Activated naive CD8-positive, alpha-beta T cell treated with anti-CD3 and anti-CD28 coated beads for 36 hours (primary cell): Measurements from ENCODE around the gene PCF11. TPM values are rescaled to one million over a fixed set of nuclear protein-coding genes. Genes with fewer than 3 reads are reported as not detected.

Experiments
- DNase-seq: peaks from one replicate; pipeline ENCODE4 v3.0.0; 2021
- H3K27ac Mint-ChIP-seq: one replicate; pipeline ENCODE4 v1.8.0; 2022; ENCODE audit warnings: mild to moderate bottlenecking, moderate library complexity, mixed read lengths
- H3K27me3 Mint-ChIP-seq: one replicate; pipeline ENCODE4 v1.8.0; 2022; ENCODE audit warnings: mild to moderate bottlenecking, mixed read lengths
- H3K36me3 Mint-ChIP-seq: one replicate; pipeline ENCODE4 v1.8.0; 2021; ENCODE audit warnings: mild to moderate bottlenecking, mixed read lengths
- H3K4me1 Mint-ChIP-seq: one replicate; pipeline ENCODE4 v1.8.0; 2021; ENCODE audit warnings: mixed read lengths
- H3K4me3 Mint-ChIP-seq: one replicate; pipeline ENCODE4 v1.8.0; 2022; ENCODE audit warnings: mild to moderate bottlenecking, moderate library complexity, mixed read lengths
- H3K9me3 Mint-ChIP-seq: one replicate; pipeline ENCODE4 v1.8.0; 2022; ENCODE audit warnings: mixed read lengths
- total RNA-seq, 2 experiments: library from RNA; stranded (reverse); gene quantifications; one replicate each; pipeline ENCODE4 v1.2.3, GENCODE V29; 2021

The PCF11 gene, protein sequence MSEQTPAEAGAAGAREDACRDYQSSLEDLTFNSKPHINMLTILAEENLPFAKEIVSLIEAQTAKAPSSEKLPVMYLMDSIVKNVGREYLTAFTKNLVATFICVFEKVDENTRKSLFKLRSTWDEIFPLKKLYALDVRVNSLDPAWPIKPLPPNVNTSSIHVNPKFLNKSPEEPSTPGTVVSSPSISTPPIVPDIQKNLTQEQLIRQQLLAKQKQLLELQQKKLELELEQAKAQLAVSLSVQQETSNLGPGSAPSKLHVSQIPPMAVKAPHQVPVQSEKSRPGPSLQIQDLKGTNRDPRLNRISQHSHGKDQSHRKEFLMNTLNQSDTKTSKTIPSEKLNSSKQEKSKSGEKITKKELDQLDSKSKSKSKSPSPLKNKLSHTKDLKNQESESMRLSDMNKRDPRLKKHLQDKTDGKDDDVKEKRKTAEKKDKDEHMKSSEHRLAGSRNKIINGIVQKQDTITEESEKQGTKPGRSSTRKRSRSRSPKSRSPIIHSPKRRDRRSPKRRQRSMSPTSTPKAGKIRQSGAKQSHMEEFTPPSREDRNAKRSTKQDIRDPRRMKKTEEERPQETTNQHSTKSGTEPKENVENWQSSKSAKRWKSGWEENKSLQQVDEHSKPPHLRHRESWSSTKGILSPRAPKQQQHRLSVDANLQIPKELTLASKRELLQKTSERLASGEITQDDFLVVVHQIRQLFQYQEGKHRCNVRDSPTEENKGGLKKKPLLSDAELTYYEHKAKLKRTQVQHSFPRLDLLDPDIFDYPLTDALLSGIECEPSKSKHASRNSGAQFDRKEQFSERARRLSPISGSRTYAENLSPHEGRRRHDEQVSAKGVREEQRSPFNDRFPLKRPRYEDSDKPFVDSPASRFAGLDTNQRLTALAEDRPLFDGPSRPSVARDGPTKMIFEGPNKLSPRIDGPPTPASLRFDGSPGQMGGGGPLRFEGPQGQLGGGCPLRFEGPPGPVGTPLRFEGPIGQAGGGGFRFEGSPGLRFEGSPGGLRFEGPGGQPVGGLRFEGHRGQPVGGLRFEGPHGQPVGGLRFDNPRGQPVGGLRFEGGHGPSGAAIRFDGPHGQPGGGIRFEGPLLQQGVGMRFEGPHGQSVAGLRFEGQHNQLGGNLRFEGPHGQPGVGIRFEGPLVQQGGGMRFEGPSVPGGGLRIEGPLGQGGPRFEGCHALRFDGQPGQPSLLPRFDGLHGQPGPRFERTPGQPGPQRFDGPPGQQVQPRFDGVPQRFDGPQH (N-terminal part only)
- 10 to 100 TPM; 49.3 to 51.9 TPM for total RNA-seq

DNA sequence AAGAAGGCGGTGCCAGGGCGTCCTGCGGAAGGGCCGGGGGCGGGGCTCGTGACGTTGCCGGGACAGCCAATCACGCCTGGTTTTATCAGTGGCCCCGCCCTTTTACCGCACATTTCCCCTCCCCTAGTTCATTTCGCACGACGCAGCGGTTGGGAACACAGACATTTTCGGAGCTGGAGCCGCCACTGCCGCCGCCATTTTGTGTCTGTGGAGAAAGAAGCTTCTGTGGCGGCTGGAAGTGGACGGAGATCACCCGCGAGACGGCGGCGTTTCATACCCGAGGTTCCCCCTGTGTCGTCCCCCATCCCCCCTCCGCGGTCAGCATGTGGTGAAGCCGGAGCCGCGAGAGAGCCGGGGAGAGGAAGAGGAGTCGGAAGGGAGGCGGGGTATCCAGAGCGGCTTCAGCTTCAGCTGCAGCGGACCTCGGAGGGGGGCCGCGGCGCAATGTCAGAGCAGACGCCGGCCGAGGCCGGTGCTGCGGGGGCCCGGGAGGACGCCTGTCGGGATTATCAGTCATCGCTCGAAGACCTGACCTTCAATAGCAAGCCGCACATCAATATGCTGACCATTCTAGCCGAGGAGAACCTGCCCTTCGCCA is at the start of gene PCF11:
Gene PCF11, plus strand, starts transcription at position 136 of the 598 bp plus-strand sequence. Its CDS starts 309 bp downstream, at position 445.
- no peaks in the 10 kb centered on the region for H3K27me3 Mint-ChIP-seq
- peak within 1 kb of the TSS; percentile 100 for H3K4me3 Mint-ChIP-seq
- DNase-seq: peak; percentile 94
- peak within 1 kb of the TSS; percentile 100 for H3K27ac Mint-ChIP-seq
- no peaks in the 10 kb centered on the region for H3K9me3 Mint-ChIP-seq
- H3K4me1 Mint-ChIP-seq: peaks cover 31% of the 10 kb centered on the region
- peaks cover 46% of the 10 kb centered on the region for H3K36me3 Mint-ChIP-seq

DNA sequence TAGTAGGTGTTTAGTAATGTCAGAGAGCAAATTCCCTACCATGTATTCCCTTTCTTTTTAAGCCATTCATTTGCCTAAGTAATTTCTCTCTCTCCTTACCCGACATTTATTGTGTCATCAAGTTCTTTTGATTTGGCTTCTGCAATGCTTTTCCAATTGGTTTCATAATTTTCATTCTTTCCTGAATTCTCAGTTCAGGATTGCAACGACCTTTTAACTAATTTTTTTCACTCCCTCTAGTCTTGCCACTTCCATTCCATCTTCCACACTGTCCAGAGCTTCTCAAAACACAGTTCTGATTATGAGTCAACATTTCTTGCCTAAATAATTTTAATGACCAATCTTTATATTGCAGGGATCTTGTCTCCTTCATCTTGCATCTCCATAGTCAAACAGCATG is 44.0 kb upstream of the PCF11 start:
- Mint-ChIP-seq H3K36me3 (peaks cover 6% of the 10 kb centered on the region), H3K4me1 (peaks cover 21% of the 10 kb centered on the region), H3K27me3 (no peaks in the 10 kb centered on the region), H3K9me3 (no peaks in the 10 kb centered on the region), H3K27ac (no peak overlapping the region), H3K4me3 (no peak overlapping the region)
- DNase-seq: no peak

DNA sequence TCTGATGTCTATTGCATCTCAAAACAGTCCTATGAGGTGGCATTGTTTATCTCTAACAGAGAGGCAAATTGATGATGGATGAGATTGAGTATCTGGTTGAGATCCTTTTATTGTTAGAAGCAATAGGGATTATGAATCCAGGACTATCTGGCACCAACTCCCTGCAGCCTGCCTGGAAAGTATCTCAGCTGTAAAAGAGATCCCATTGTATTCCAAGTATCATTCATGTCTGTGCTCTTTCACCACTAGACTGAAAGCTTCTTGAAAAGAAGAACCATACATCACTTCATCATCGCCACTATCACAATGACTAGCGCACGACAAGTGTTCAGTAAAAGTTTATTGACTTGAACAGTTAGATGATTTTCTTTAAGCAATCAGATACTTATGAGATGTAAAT is 41.9 kb upstream of the PCF11 start:
- peaks cover 6% of the 10 kb centered on the region for H3K36me3 Mint-ChIP-seq
- H3K4me1 Mint-ChIP-seq: peaks cover 36% of the 10 kb centered on the region
- H3K27me3 Mint-ChIP-seq: no peaks in the 10 kb centered on the region
- DNase-seq: no peak
- H3K4me3 Mint-ChIP-seq: no peak overlapping the region
- H3K9me3 Mint-ChIP-seq: no peaks in the 10 kb centered on the region
- no peak overlapping the region for H3K27ac Mint-ChIP-seq

- no peak overlapping the region for H3K27ac Mint-ChIP-seq
- DNase-seq: no peak
- H3K4me3 Mint-ChIP-seq: no peak overlapping the region
- peaks cover 40% of the 10 kb centered on the region for H3K4me1 Mint-ChIP-seq
- no peaks in the 10 kb centered on the region for H3K9me3 Mint-ChIP-seq
- no peaks in the 10 kb centered on the region for H3K27me3 Mint-ChIP-seq
- H3K36me3 Mint-ChIP-seq: peaks cover 6% of the 10 kb centered on the region
Measured at GRCh38 chr11:83115551-83115950, 41.4 kb upstream of the PCF11 start.

DNA sequence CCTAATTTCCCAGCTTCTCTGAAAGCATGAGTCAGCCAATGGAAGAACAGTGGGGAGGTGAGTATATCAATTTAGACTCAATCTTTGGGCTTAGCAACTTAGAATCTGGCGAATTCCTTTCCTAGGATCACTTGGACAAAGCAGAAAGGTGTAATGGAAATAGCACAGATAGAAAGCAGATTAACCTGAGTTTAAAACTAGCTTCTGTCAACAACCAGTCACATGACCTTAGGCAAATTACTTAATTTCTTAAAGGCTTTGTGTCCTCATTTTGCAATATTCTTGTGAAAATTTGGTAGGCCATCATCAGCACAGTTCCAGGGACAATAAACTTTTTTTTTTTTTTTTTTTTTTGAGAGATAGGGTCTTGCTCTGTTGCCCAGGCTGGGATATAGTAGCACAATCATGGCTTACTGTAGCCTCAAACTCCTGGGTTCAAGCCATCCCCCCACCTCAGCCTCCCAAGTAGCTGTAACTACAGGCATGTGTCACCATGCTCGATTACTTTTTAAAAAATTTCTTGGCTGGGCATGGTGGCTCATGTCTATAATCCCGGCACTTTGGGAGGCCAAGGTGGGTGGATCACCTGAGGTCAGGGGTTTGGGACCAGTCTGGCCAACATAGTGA is 40.8 kb upstream of the PCF11 start:
- peak overlapping the region; percentile 25 for H3K4me3 Mint-ChIP-seq
- no peaks in the 10 kb centered on the region for H3K27me3 Mint-ChIP-seq
- no peaks in the 10 kb centered on the region for H3K9me3 Mint-ChIP-seq
- no peak for DNase-seq
- peaks cover 45% of the 10 kb centered on the region for H3K4me1 Mint-ChIP-seq
- H3K36me3 Mint-ChIP-seq: peaks cover 4% of the 10 kb centered on the region
- peak overlapping the region; percentile 25 for H3K27ac Mint-ChIP-seq

- DNase-seq: no peak
- peaks cover 61% of the 10 kb centered on the region for H3K4me1 Mint-ChIP-seq
- H3K9me3 Mint-ChIP-seq: no peaks in the 10 kb centered on the region
- no peaks in the 10 kb centered on the region for H3K27me3 Mint-ChIP-seq
- H3K36me3 Mint-ChIP-seq: peaks cover 3% of the 10 kb centered on the region
- no peak overlapping the region for H3K4me3 Mint-ChIP-seq
- peak overlapping the region; percentile 4 for H3K27ac Mint-ChIP-seq
Measured at GRCh38 chr11:83118814-83119213, 38.1 kb upstream of the PCF11 start.

GRCh38 chr11:83119216-83119615 is 37.7 kb upstream of the PCF11 start:
- Mint-ChIP-seq H3K27me3 (no peaks in the 10 kb centered on the region), H3K4me1 (peaks cover 61% of the 10 kb centered on the region), H3K4me3 (no peak overlapping the region), H3K36me3 (peaks cover 3% of the 10 kb centered on the region), H3K9me3 (no peaks in the 10 kb centered on the region), H3K27ac (no peak overlapping the region)
- DNase-seq: no peak

GRCh38 chr11:83120327-83120726 is 36.6 kb upstream of the PCF11 start:
- no peak for DNase-seq
- Mint-ChIP-seq H3K36me3 (peaks cover 3% of the 10 kb centered on the region), H3K4me1 (peaks cover 58% of the 10 kb centered on the region), H3K9me3 (no peaks in the 10 kb centered on the region), H3K27me3 (no peaks in the 10 kb centered on the region), H3K4me3 (no peak overlapping the region), H3K27ac (no peak overlapping the region)

DNA sequence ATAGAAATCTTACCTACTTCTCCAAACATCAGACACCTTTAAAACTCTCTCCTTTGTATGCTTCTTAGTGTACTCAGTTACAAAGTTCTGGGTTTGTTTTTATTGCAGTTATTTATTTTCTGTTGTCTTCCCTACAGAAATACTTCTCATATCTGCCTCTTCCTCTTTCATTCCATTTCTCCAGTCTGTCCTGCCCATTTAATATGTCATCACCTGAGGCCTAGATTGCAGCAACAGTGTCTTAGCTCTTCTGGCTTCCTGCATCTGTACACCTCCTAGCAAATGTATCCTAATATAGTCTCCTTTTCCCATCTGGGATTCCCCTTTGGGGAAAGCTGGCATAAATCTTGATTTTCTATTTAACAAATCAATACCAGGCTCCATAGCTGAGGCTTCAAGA is 34.9 kb upstream of the PCF11 start:
- H3K36me3 Mint-ChIP-seq: no peaks in the 10 kb centered on the region
- H3K27ac Mint-ChIP-seq: no peak overlapping the region
- DNase-seq: no peak
- peaks cover 47% of the 10 kb centered on the region for H3K4me1 Mint-ChIP-seq
- no peaks in the 10 kb centered on the region for H3K9me3 Mint-ChIP-seq
- no peaks in the 10 kb centered on the region for H3K27me3 Mint-ChIP-seq
- no peak overlapping the region for H3K4me3 Mint-ChIP-seq

- Mint-ChIP-seq H3K4me3 (no peak overlapping the region), H3K27me3 (no peaks in the 10 kb centered on the region), H3K4me1 (peaks cover 41% of the 10 kb centered on the region), H3K36me3 (no peaks in the 10 kb centered on the region), H3K27ac (peak overlapping the region; percentile 31), H3K9me3 (no peaks in the 10 kb centered on the region)
- DNase-seq: no peak
Measured at GRCh38 chr11:83122766-83123165, 34.2 kb upstream of the PCF11 start.

DNA sequence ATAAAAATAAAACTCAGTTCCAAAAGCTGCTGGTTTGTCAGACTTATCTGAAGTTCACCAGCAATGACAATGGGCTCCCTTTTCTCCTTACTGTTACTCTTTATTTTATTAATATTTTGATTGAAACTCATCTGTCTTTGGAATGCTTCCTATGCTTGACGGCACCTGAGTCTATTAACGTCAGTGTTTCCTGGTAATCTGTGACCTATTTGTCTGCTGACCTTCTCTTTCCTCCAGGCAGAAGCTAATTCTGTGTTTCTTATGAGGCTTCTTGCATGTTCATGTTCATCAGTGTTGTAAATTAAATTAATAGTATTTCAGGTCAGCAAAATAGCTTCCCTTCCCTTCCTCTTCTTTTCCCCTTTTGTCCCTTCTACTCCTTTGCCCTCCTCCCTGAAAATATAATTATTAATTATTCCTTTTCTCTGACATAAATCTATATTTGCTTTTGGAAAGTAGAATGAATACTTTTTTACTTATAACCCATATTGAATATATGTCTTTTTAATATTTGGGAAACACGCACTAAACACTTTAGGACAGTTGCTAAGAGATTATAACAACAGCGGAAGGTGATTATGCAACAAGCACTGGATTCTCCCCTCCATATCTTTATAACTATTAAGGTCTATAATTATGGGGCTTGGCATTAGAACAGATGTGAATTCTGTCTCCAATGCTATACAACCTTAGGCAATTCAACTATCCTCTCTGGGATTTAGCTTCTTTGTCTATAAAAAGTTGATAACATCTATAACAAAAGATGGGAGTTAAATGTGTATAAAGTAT is 32.1 kb upstream of the PCF11 start:
- no peak for DNase-seq
- H3K4me1 Mint-ChIP-seq: peaks cover 27% of the 10 kb centered on the region
- H3K4me3 Mint-ChIP-seq: no peak overlapping the region
- H3K27me3 Mint-ChIP-seq: no peaks in the 10 kb centered on the region
- H3K36me3 Mint-ChIP-seq: no peaks in the 10 kb centered on the region
- no peaks in the 10 kb centered on the region for H3K9me3 Mint-ChIP-seq
- no peak overlapping the region for H3K27ac Mint-ChIP-seq

- DNase-seq: no peak
- Mint-ChIP-seq H3K9me3 (no peaks in the 10 kb centered on the region), H3K4me3 (no peak overlapping the region), H3K27me3 (no peaks in the 10 kb centered on the region), H3K27ac (no peak overlapping the region), H3K36me3 (no peaks in the 10 kb centered on the region), H3K4me1 (peaks cover 21% of the 10 kb centered on the region)
Measured at GRCh38 chr11:83125577-83125976, 31.4 kb upstream of the PCF11 start.

- DNase-seq: no peak
- no peak overlapping the region for H3K4me3 Mint-ChIP-seq
- H3K27me3 Mint-ChIP-seq: no peaks in the 10 kb centered on the region
- H3K9me3 Mint-ChIP-seq: no peaks in the 10 kb centered on the region
- no peaks in the 10 kb centered on the region for H3K36me3 Mint-ChIP-seq
- H3K4me1 Mint-ChIP-seq: peaks cover 8% of the 10 kb centered on the region
- H3K27ac Mint-ChIP-seq: no peak overlapping the region
Measured at GRCh38 chr11:83127310-83127637, 29.7 kb upstream of the PCF11 start.

DNA sequence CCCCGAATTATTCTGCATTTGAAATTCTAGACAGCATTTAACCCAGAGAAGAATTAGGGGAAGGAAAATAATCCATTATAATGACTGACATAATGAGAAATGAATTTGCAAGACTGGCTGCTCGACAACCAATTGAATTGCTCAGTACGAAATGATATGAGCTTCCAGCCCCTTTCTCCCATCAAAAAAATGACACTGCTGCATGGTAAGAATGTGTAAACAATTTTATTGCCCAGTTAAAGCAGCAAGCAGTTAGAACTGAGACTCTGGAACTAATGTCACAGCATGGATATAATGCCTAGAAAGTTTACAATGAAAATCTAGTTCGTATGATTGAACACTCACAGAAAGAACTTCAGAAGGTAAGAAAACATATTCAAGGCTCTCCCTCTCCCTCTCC is 24.7 kb upstream of the PCF11 start:
- Mint-ChIP-seq H3K27ac (no peak overlapping the region), H3K36me3 (no peaks in the 10 kb centered on the region), H3K4me3 (no peak overlapping the region), H3K9me3 (no peaks in the 10 kb centered on the region), H3K27me3 (no peaks in the 10 kb centered on the region), H3K4me1 (no peaks in the 10 kb centered on the region)
- no peak for DNase-seq
